ENCODE results near the gene BNC2. TPM values are rescaled to one million over a fixed set of nuclear protein-coding genes. Genes with fewer than 3 reads are reported as not detected.

The BNC2 gene
- total RNA-seq, 1 donor from 2014 or later = 38.0 TPM

DNA sequence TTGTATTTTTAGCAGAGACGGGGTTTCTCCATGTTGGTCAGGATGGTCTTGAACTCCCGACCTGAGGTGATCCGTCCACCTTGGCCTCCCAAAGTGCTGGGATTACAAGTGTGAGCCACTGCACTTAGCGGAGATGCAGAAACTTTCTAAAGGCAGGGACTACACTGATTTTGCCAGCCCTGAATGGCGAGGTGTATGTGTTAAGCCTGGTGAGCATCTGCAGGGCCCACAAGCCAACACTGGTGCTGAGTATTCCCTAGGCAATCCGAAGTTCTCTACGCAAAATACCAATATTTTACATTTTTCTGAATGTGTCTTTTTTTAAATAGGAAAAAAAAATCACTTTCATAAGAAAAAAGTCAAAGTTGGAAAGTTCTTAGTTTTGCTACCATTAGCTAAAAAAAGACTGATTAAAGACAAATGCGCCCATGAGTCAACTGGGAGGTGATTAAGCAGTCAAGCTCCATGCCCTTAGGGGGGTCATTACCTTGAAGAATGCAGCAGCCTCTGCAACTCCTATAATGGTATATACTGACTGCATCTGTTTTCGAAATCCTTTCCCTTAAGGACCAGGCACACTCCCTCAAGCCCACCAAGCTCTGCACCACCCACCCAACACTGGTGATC lies 502.8 kb downstream of the BNC2 start:
- DNase-seq (ENCODE audit: low read depth) (peak; percentile 61), FAIRE-seq (peak; percentile 47)
- H4K20me1 ChIP-seq (ENCODE audit: insufficient read depth, low read length) = no peaks in the 10 kb centered on the region
- no peaks in the 10 kb centered on the region for H3K36me3 ChIP-seq (ENCODE audit: insufficient read depth, low read length)
- peaks cover 16% of the 10 kb centered on the region for H3K27me3 Mint-ChIP-seq (ENCODE audit: low read depth, unreplicated experiment)
- H3K4me1 ChIP-seq (ENCODE audit: insufficient read depth, low read length) = peaks cover 13% of the 10 kb centered on the region
- peaks cover 10% of the 10 kb centered on the region for H3K4me1 Mint-ChIP-seq (ENCODE audit: low read depth, unreplicated experiment)
- H3K9me3 Mint-ChIP-seq (ENCODE audit: unreplicated experiment) = no peaks in the 10 kb centered on the region
- no peak for TF ChIP-seq EZH2 (IDR thresholded peaks at IDR 0.05; ENCODE audit: insufficient read depth, low read length)
- TF ChIP-seq, protein P1, sequence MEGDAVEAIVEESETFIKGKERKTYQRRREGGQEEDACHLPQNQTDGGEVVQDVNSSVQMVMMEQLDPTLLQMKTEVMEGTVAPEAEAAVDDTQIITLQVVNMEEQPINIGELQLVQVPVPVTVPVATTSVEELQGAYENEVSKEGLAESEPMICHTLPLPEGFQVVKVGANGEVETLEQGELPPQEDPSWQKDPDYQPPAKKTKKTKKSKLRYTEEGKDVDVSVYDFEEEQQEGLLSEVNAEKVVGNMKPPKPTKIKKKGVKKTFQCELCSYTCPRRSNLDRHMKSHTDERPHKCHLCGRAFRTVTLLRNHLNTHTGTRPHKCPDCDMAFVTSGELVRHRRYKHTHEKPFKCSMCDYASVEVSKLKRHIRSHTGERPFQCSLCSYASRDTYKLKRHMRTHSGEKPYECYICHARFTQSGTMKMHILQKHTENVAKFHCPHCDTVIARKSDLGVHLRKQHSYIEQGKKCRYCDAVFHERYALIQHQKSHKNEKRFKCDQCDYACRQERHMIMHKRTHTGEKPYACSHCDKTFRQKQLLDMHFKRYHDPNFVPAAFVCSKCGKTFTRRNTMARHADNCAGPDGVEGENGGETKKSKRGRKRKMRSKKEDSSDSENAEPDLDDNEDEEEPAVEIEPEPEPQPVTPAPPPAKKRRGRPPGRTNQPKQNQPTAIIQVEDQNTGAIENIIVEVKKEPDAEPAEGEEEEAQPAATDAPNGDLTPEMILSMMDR (IDR thresholded peaks at IDR 0.05; ENCODE audit: insufficient read depth, low read depth, low read length) = no peak
- no peak overlapping the region for H2AFZ ChIP-seq (ENCODE audit: low read depth, low read length)
- no peaks in the 10 kb centered on the region for H3K27me3 ChIP-seq (ENCODE audit: insufficient read depth, low read length)
- H3K4me3 Mint-ChIP-seq (ENCODE audit: unreplicated experiment) = no peak overlapping the region
- peak overlapping the region; percentile 71 for H3K4me2 ChIP-seq (ENCODE audit: low read length)
- H3K9me3 ChIP-seq (ENCODE audit: insufficient read depth, low read depth, low read length) = no peaks in the 10 kb centered on the region
- H3K9ac ChIP-seq (ENCODE audit: low read length) = no peak overlapping the region
- no peak overlapping the region for H3K4me3 ChIP-seq (ENCODE audit: insufficient read depth, low read depth, low read length)
- no peak overlapping the region for H3K27ac Mint-ChIP-seq (ENCODE audit: unreplicated experiment)
- peaks cover 5% of the 10 kb centered on the region for H3K36me3 Mint-ChIP-seq (ENCODE audit: low read depth, unreplicated experiment)
- no peak overlapping the region for H3K27ac ChIP-seq (ENCODE audit: low read depth, low read length)
- H3K79me2 ChIP-seq (ENCODE audit: insufficient read depth, low read length) = no peaks in the 10 kb centered on the region

DNA sequence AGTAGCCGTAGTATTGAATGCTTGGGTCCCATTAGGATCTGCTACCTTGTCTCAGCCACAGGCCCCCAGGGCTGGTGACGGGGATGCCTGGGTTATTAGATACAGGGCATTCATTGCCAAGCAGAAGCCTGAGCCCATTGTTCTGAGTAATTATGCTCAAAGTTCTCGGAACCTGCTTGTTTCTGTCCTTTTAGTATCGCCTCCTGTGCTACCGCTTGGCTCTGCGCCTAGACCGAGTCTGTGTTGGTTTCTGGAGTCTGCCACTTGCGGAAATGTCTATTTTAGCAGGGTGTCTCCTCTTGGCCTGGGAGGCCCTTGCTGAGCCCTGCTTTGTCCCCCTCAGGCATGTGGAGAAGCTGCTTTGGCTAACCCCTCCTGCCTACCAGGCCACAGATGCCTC lies 506.1 kb downstream of the BNC2 start:
- no peaks in the 10 kb centered on the region for H3K36me3 ChIP-seq (ENCODE audit: insufficient read depth, low read length)
- FAIRE-seq = no peak
- peaks cover 2% of the 10 kb centered on the region for H3K9me3 ChIP-seq (ENCODE audit: insufficient read depth, low read depth, low read length)
- H3K79me2 ChIP-seq (ENCODE audit: insufficient read depth, low read length) = no peaks in the 10 kb centered on the region
- no peak for DNase-seq (ENCODE audit: low read depth)
- H3K4me1 Mint-ChIP-seq (ENCODE audit: low read depth, unreplicated experiment) = peaks cover 10% of the 10 kb centered on the region
- no peak overlapping the region for H2AFZ ChIP-seq (ENCODE audit: low read depth, low read length)
- H3K9me3 Mint-ChIP-seq (ENCODE audit: unreplicated experiment) = peaks cover 1% of the 10 kb centered on the region
- H3K4me3 ChIP-seq (ENCODE audit: insufficient read depth, low read depth, low read length) = no peak overlapping the region
- H3K4me1 ChIP-seq (ENCODE audit: insufficient read depth, low read length) = peaks cover 13% of the 10 kb centered on the region
- H3K9ac ChIP-seq (ENCODE audit: low read length) = no peak overlapping the region
- no peak overlapping the region for H3K27ac Mint-ChIP-seq (ENCODE audit: unreplicated experiment)
- TF ChIP-seq, protein P1 (IDR thresholded peaks at IDR 0.05; ENCODE audit: insufficient read depth, low read depth, low read length) = no peak
- no peak for TF ChIP-seq EZH2 (IDR thresholded peaks at IDR 0.05; ENCODE audit: insufficient read depth, low read length)
- no peak overlapping the region for H3K27ac ChIP-seq (ENCODE audit: low read depth, low read length)
- peaks cover 4% of the 10 kb centered on the region for H3K36me3 Mint-ChIP-seq (ENCODE audit: low read depth, unreplicated experiment)
- no peak overlapping the region for H3K4me2 ChIP-seq (ENCODE audit: low read length)
- H3K27me3 ChIP-seq (ENCODE audit: insufficient read depth, low read length) = no peaks in the 10 kb centered on the region
- H4K20me1 ChIP-seq (ENCODE audit: insufficient read depth, low read length) = no peaks in the 10 kb centered on the region
- peaks cover 14% of the 10 kb centered on the region for H3K27me3 Mint-ChIP-seq (ENCODE audit: low read depth, unreplicated experiment)
- no peak overlapping the region for H3K4me3 Mint-ChIP-seq (ENCODE audit: unreplicated experiment)

DNA sequence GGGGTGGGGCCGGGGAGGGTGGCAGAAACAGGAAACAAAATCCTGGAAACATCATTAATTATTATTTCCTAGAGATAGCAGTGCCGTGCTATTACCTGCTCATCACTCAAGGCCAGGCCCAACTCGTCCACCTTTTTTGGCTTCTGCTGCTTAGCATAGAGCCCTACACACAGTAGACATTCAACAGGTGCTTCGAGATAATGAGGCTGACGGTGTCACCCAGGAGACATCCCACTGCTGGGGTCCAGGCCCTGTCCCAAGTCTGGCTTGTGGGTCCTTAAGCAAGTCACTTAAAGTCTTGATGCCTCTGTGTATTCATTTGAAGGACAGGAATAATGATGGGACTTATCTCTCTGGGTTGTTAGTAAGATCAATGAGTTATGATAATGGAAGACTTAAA lies 506.6 kb downstream of the BNC2 start:
- Mint-ChIP-seq H3K27me3 (ENCODE audit: low read depth, unreplicated experiment) (peaks cover 14% of the 10 kb centered on the region), H3K4me3 (ENCODE audit: unreplicated experiment) (no peak overlapping the region), H3K4me1 (ENCODE audit: low read depth, unreplicated experiment) (peaks cover 9% of the 10 kb centered on the region), H3K36me3 (ENCODE audit: low read depth, unreplicated experiment) (peaks cover 4% of the 10 kb centered on the region), H3K9me3 (ENCODE audit: unreplicated experiment) (peaks cover 5% of the 10 kb centered on the region), H3K27ac (ENCODE audit: unreplicated experiment) (no peak overlapping the region)
- no peaks in the 10 kb centered on the region for H3K27me3 ChIP-seq (ENCODE audit: insufficient read depth, low read length)
- no peak overlapping the region for H3K4me2 ChIP-seq (ENCODE audit: low read length)
- no peaks in the 10 kb centered on the region for H4K20me1 ChIP-seq (ENCODE audit: insufficient read depth, low read length)
- peaks cover 2% of the 10 kb centered on the region for H3K9me3 ChIP-seq (ENCODE audit: insufficient read depth, low read depth, low read length)
- H2AFZ ChIP-seq (ENCODE audit: low read depth, low read length) = no peak overlapping the region
- H3K9ac ChIP-seq (ENCODE audit: low read length) = no peak overlapping the region
- H3K36me3 ChIP-seq (ENCODE audit: insufficient read depth, low read length) = no peaks in the 10 kb centered on the region
- H3K79me2 ChIP-seq (ENCODE audit: insufficient read depth, low read length) = no peaks in the 10 kb centered on the region
- no peak overlapping the region for H3K27ac ChIP-seq (ENCODE audit: low read depth, low read length)
- TF ChIP-seq EZH2 (IDR thresholded peaks at IDR 0.05; ENCODE audit: insufficient read depth, low read length) = no peak
- TF ChIP-seq, protein P1 (IDR thresholded peaks at IDR 0.05; ENCODE audit: insufficient read depth, low read depth, low read length) = no peak
- no peak overlapping the region for H3K4me3 ChIP-seq (ENCODE audit: insufficient read depth, low read depth, low read length)
- FAIRE-seq (no peak), DNase-seq (ENCODE audit: low read depth) (no peak)
- H3K4me1 ChIP-seq (ENCODE audit: insufficient read depth, low read length) = peaks cover 13% of the 10 kb centered on the region

All from astrocyte (in vitro differentiated cells and primary cell).